ENCODE results near the gene RANBP3.

Gene RANBP3

GRCh38 chr19:5921516-5922160 is 56.3 kb downstream of the RANBP3 start:
- DNase-seq, result no peak

GRCh38 chr19:5918463-5919079 is 59.4 kb downstream of the RANBP3 start:
- no peak for DNase-seq

GRCh38 chr19:5917431-5918107 is 60.4 kb downstream of the RANBP3 start:
- DNase-seq, result no peak

- no peak for DNase-seq
Measured at GRCh38 chr19:5916181-5916708, 61.7 kb downstream of the RANBP3 start.

GRCh38 chr19:5915782-5916165 is 62.2 kb downstream of the RANBP3 start:
- no peak for DNase-seq

GRCh38 chr19:5914946-5915781 is 62.8 kb downstream of the RANBP3 start:
- no peak for DNase-seq

- no peak for DNase-seq
Measured at GRCh38 chr19:5914358-5914774, 63.6 kb downstream of the RANBP3 start.

- DNase-seq, result no peak
Measured at GRCh38 chr19:5913739-5914357, 64.1 kb downstream of the RANBP3 start, which contains the start of gene CAPS. CAPS (plus strand) TSS chr19:5914254; CDS start chr19:5914407, 153 bp downstream.

- DNase-seq, result no peak
Measured at GRCh38 chr19:5911366-5911765, 66.6 kb downstream of the RANBP3 start.

- no peak for DNase-seq
Measured at GRCh38 chr19:5910638-5910907, 67.4 kb downstream of the RANBP3 start.

GRCh38 chr19:5908773-5909442 is 69.0 kb downstream of the RANBP3 start:
- no peak for DNase-seq

GRCh38 chr19:5907241-5907640 is 70.7 kb downstream of the RANBP3 start:
- no peak for DNase-seq

- DNase-seq, result no peak
Measured at GRCh38 chr19:5905114-5905778, 72.7 kb downstream of the RANBP3 start.

GRCh38 chr19:5904352-5905113 is 73.4 kb downstream of the RANBP3 start, which contains the start of gene VMAC:
VMAC (plus strand) TSS chr19:5904872; CDS start chr19:5904891, 19 bp downstream.
- DNase-seq, result peak; percentile 100

GRCh38 chr19:5903624-5904351 is 74.2 kb downstream of the RANBP3 start, which contains the start of gene NDUFA11:
NDUFA11 (minus strand) TSS chr19:5903790; CDS start chr19:5903708, 82 bp downstream.
- DNase-seq, result peak; percentile 96

GRCh38 chr19:5903056-5903623 is 74.8 kb downstream of the RANBP3 start:
- no peak for DNase-seq

GRCh38 chr19:5900976-5901375 is 77.0 kb downstream of the RANBP3 start:
- no peak for DNase-seq

- no peak for DNase-seq
Measured at GRCh38 chr19:5899728-5900526, 78.0 kb downstream of the RANBP3 start.

All from stimulated activated CD4-positive, alpha-beta T cell treated with anti-CD3 and anti-CD28 coated beads, Interleukin-1b, Interleukin-23, amount 100 ng/mL, for 48 hours (primary cell).